ENCODE data around the gene P2RY2.

Gene P2RY2

GRCh38 chr11:73234471-73235181 lies 16.5 kb downstream of the P2RY2 start:
- Histone ChIP-seq H3K9ac (no peak overlapping the region), H3K27me3 (no peaks in the 10 kb centered on the region), H3K27ac (no peak overlapping the region), H3K36me3 (no peaks in the 10 kb centered on the region), H4K20me1 (no peaks in the 10 kb centered on the region), H3K4me2 (no peak overlapping the region), H3K9me3 (replicated peaks in 1 of 11) (no peaks in the 10 kb centered on the region), H3K4me1 (peaks cover 5 to 17% (median 11%) of the 10 kb centered on the region in 10 experiments; a peak in 18 of 20 replicates), H3K4me3 (no peak overlapping the region)
- no peak for TF ChIP-seq Cebpa-rat (IDR thresholded peaks at IDR 0.05)

GRCh38 chr11:73235236-73235786 lies 17.2 kb downstream of the P2RY2 start:
- H4K20me1 ChIP-seq, result no peaks in the 10 kb centered on the region
- H3K36me3 ChIP-seq, result no peaks in the 10 kb centered on the region
- H3K9ac ChIP-seq, result no peak overlapping the region
- H3K27ac ChIP-seq, result no peak overlapping the region
- H3K4me3 ChIP-seq, result no peak overlapping the region
- H3K27me3 ChIP-seq, result no peaks in the 10 kb centered on the region
- peaks cover under 1 to 16% (median 12%) of the 10 kb centered on the region in 10 experiments; a peak in 17 of 20 replicates for H3K4me1 ChIP-seq
- H3K9me3 ChIP-seq (replicated peaks in 1 of 11), result no peaks in the 10 kb centered on the region
- TF ChIP-seq Cebpa-rat (IDR thresholded peaks at IDR 0.05), result no peak
- H3K4me2 ChIP-seq, result no peak overlapping the region

GRCh38 chr11:73236205-73236765 lies 18.2 kb downstream of the P2RY2 start:
- Histone ChIP-seq H3K4me3 (no peak overlapping the region), H3K9ac (no peak overlapping the region), H3K27me3 (no peaks in the 10 kb centered on the region), H3K4me1 (peaks cover 0 to 19% (median 13%) of the 10 kb centered on the region in 10 experiments; a peak in 15 of 20 replicates), H3K9me3 (replicated peaks in 1 of 11) (no peaks in the 10 kb centered on the region), H4K20me1 (no peaks in the 10 kb centered on the region), H3K4me2 (no peak overlapping the region), H3K27ac (peak overlapping the region in 1 of 11 experiments; percentile 39; a peak in 1 of 22 replicates), H3K36me3 (no peaks in the 10 kb centered on the region)
- no peak for TF ChIP-seq Cebpa-rat (IDR thresholded peaks at IDR 0.05)

GRCh38 chr11:73236854-73237253 lies 18.8 kb downstream of the P2RY2 start:
- Histone ChIP-seq H3K4me3 (no peak overlapping the region), H3K27ac (peak overlapping the region in 1 of 11 experiments; percentile 39; a peak in 1 of 22 replicates), H3K9ac (no peak overlapping the region), H3K9me3 (replicated peaks in 1 of 11) (no peaks in the 10 kb centered on the region), H3K27me3 (no peaks in the 10 kb centered on the region), H3K36me3 (no peaks in the 10 kb centered on the region), H4K20me1 (no peaks in the 10 kb centered on the region), H3K4me2 (no peak overlapping the region), H3K4me1 (peaks cover 0 to 19% (median 13%) of the 10 kb centered on the region in 10 experiments; a peak in 15 of 20 replicates)
- TF ChIP-seq Cebpa-rat (IDR thresholded peaks at IDR 0.05), result no peak

GRCh38 chr11:73237471-73238290 lies 19.6 kb downstream of the P2RY2 start:
- H4K20me1 ChIP-seq, result no peaks in the 10 kb centered on the region
- TF ChIP-seq Cebpa-rat (IDR thresholded peaks at IDR 0.05), result no peak
- no peak overlapping the region for H3K4me3 ChIP-seq
- peaks cover 7 to 27% (median 20%) of the 10 kb centered on the region in 10 experiments; a peak in 19 of 20 replicates for H3K4me1 ChIP-seq
- H3K9ac ChIP-seq, result peak overlapping the region in 2 of 11 experiments; percentile 17 to 21; a peak in 1 of 22 replicates
- H3K9me3 ChIP-seq (replicated peaks in 1 of 11), result no peaks in the 10 kb centered on the region
- H3K27ac ChIP-seq, result no peak overlapping the region
- H3K27me3 ChIP-seq, result no peaks in the 10 kb centered on the region
- peak overlapping the region in 6 of 11 experiments; percentile 1 to 25 (median 14); a peak in 3 of 22 replicates for H3K4me2 ChIP-seq
- no peaks in the 10 kb centered on the region for H3K36me3 ChIP-seq

GRCh38 chr11:73239111-73239521 lies 21.0 kb downstream of the P2RY2 start:
- Histone ChIP-seq H3K36me3 (no peaks in the 10 kb centered on the region), H3K4me1 (peaks cover 10 to 31% (median 23%) of the 10 kb centered on the region in 10 experiments; a peak in 19 of 20 replicates), H3K9me3 (replicated peaks in 1 of 11) (no peaks in the 10 kb centered on the region), H3K4me3 (no peak overlapping the region), H3K4me2 (no peak overlapping the region), H3K27ac (no peak overlapping the region), H3K9ac (peak overlapping the region in 1 of 11 experiments; percentile 16; a peak in 1 of 22 replicates), H3K27me3 (no peaks in the 10 kb centered on the region), H4K20me1 (no peaks in the 10 kb centered on the region)
- TF ChIP-seq Cebpa-rat (IDR thresholded peaks at IDR 0.05), result no peak

GRCh38 chr11:73239571-73240189 lies 21.6 kb downstream of the P2RY2 start:
- H3K27me3 ChIP-seq, result no peaks in the 10 kb centered on the region
- peak overlapping the region in 1 of 11 experiments; percentile 16; a peak in 1 of 22 replicates for H3K9ac ChIP-seq
- H3K27ac ChIP-seq, result no peak overlapping the region
- H3K9me3 ChIP-seq (replicated peaks in 1 of 11), result no peaks in the 10 kb centered on the region
- H4K20me1 ChIP-seq, result no peaks in the 10 kb centered on the region
- peaks cover 10 to 31% (median 23%) of the 10 kb centered on the region in 10 experiments; a peak in 19 of 20 replicates for H3K4me1 ChIP-seq
- peak overlapping the region in 3 of 11 experiments; percentile 3 to 10 (median 9); a peak in 4 of 22 replicates for H3K4me2 ChIP-seq
- H3K4me3 ChIP-seq, result no peak overlapping the region
- no peak for TF ChIP-seq Cebpa-rat (IDR thresholded peaks at IDR 0.05)
- no peaks in the 10 kb centered on the region for H3K36me3 ChIP-seq

- peak overlapping the region in 4 of 11 experiments; percentile 3 to 10 (median 6); a peak in 4 of 22 replicates for H3K4me2 ChIP-seq
- no peak overlapping the region for H3K9ac ChIP-seq
- TF ChIP-seq Cebpa-rat (IDR thresholded peaks at IDR 0.05), result no peak
- no peaks in the 10 kb centered on the region for H3K27me3 ChIP-seq
- no peaks in the 10 kb centered on the region for H3K9me3 ChIP-seq (replicated peaks in 1 of 11)
- no peaks in the 10 kb centered on the region for H4K20me1 ChIP-seq
- H3K4me1 ChIP-seq, result peaks cover 10 to 31% (median 23%) of the 10 kb centered on the region in 10 experiments; a peak in 19 of 20 replicates
- H3K36me3 ChIP-seq, result no peaks in the 10 kb centered on the region
- H3K4me3 ChIP-seq, result no peak overlapping the region
- H3K27ac ChIP-seq, result 0 out of 22 replicates have a peak overlapping the region, but pooled peaks of 1 of the 11 experiments have one; percentile 13
Measured at GRCh38 chr11:73240190-73240781, 22.2 kb downstream of the P2RY2 start.
